GM19395 (cell line): Measurements from ENCODE around the gene SORCS1.

Experiments
- ATAC-seq: cut with Tn5 transposase; IDR thresholded peaks from one replicate; pipeline ENCODE4 v1.9.1; 2021; ENCODE audit warnings: mild to moderate bottlenecking, moderate library complexity; ENCODE audit not compliant: unreplicated experiment

Gene SORCS1

GRCh38 chr10:106765241-106765754, 399.2 kb downstream of the SORCS1 start:
- ATAC-seq, result no peak

GRCh38 chr10:106764360-106764759, 400.1 kb downstream of the SORCS1 start:
- ATAC-seq, result no peak

GRCh38 chr10:106761906-106762305, 402.6 kb downstream of the SORCS1 start:
- no peak for ATAC-seq

- no peak for ATAC-seq
These were observed 407.0 kb downstream of the SORCS1 start for GRCh38 chr10:106757521-106757920.

GRCh38 chr10:106751091-106751490, 413.4 kb downstream of the SORCS1 start:
- no peak for ATAC-seq

GRCh38 chr10:106746868-106747267, 417.6 kb downstream of the SORCS1 start:
- ATAC-seq, result no peak

GRCh38 chr10:106741006-106741530, 423.4 kb downstream of the SORCS1 start:
- ATAC-seq, result no peak

GRCh38 chr10:106740071-106740470, 424.4 kb downstream of the SORCS1 start:
- no peak for ATAC-seq

GRCh38 chr10:106734220-106734619, 430.3 kb downstream of the SORCS1 start:
- no peak for ATAC-seq

GRCh38 chr10:106728232-106728631, 436.3 kb downstream of the SORCS1 start:
- ATAC-seq, result no peak

- no peak for ATAC-seq
These were observed 437.3 kb downstream of the SORCS1 start for GRCh38 chr10:106727170-106727569.

GRCh38 chr10:106722524-106722923, 442.0 kb downstream of the SORCS1 start:
- no peak for ATAC-seq

- ATAC-seq, result no peak
These were observed 443.8 kb downstream of the SORCS1 start for GRCh38 chr10:106720683-106721082.

- no peak for ATAC-seq
These were observed 448.1 kb downstream of the SORCS1 start for GRCh38 chr10:106716381-106716780.

GRCh38 chr10:106714734-106715555, 449.6 kb downstream of the SORCS1 start:
- no peak for ATAC-seq

GRCh38 chr10:106713846-106714245, 450.7 kb downstream of the SORCS1 start:
- no peak for ATAC-seq

GRCh38 chr10:106712988-106713387, 451.5 kb downstream of the SORCS1 start:
- no peak for ATAC-seq

GRCh38 chr10:106711313-106711906, 453.1 kb downstream of the SORCS1 start:
- ATAC-seq, result peak; percentile 86

GRCh38 chr10:106708506-106708905, 456.0 kb downstream of the SORCS1 start:
- no peak for ATAC-seq

- no peak for ATAC-seq
These were observed 456.8 kb downstream of the SORCS1 start for GRCh38 chr10:106707657-106708056.

GRCh38 chr10:106706127-106706526, 458.4 kb downstream of the SORCS1 start:
- ATAC-seq, result no peak

GRCh38 chr10:106705681-106706100, 458.8 kb downstream of the SORCS1 start:
- peak; percentile 84 for ATAC-seq
